Measurements from ENCODE around the gene AMPH. TPM values are rescaled to one million over a fixed set of nuclear protein-coding genes. Genes with fewer than 3 reads are reported as not detected.

The AMPH gene
- total RNA-seq, 4 donors from 2014 or later: 2.2 to 6.6 (median 5.9) TPM; not detected in 1

GRCh38 chr7:38391751-38392150 is 239.4 kb downstream of the AMPH start:
- no peaks in the 10 kb centered on the region for H3K36me3 ChIP-seq
- DNase-seq: no peak
- H3K27me3 ChIP-seq: no peaks in the 10 kb centered on the region
- no peaks in the 10 kb centered on the region for H3K9me3 ChIP-seq
- in situ Hi-C loops (cut with MboI; ENCODE audit: low pct_ligation_motif_present in 1 of 4, low pct_unique_long_range_greater_than_20kb in 1 of 4, low sequenced_read_pairs in 3 of 4): loop anchor here in 1 of 4 donors (10.0 kb wide), 1 partner anchor 273 kb away; no protein-coding TSS in a partner anchor
- H3K4me3 ChIP-seq: no peak overlapping the region
- TF ChIP-seq CTCF (IDR thresholded peaks at IDR 0.05) (no peak), EP300 (IDR thresholded peaks at IDR 0.05; ENCODE audit: low read depth) (no peak), POLR2AphosphoS5 (IDR thresholded peaks at IDR 0.05) (no peak), POLR2A (IDR thresholded peaks at IDR 0.05) (no peak)
- no peaks in the 10 kb centered on the region for H3K4me1 ChIP-seq
- H3K27ac ChIP-seq: no peak overlapping the region
- 91 to 97% methylated on average over 11 to 13 of the region's 13 CpGs for WGBS, 2 donors (ENCODE audit: low coverage in 1 of 2)
- intact Hi-C loops (cut with DNase I; ENCODE audit: low total_unique reads): no loop called here

- no peaks in the 10 kb centered on the region for H3K9me3 ChIP-seq
- no peaks in the 10 kb centered on the region for H3K36me3 ChIP-seq
- in situ Hi-C loops (cut with MboI; ENCODE audit: low pct_ligation_motif_present in 1 of 4, low pct_unique_long_range_greater_than_20kb in 1 of 4, low sequenced_read_pairs in 3 of 4): no loop called here
- intact Hi-C loops (cut with DNase I; ENCODE audit: low total_unique reads): no loop called here
- no peaks in the 10 kb centered on the region for H3K4me1 ChIP-seq
- no peak overlapping the region for H3K27ac ChIP-seq
- DNase-seq: no peak
- TF ChIP-seq POLR2A (IDR thresholded peaks at IDR 0.05) (no peak), POLR2AphosphoS5 (IDR thresholded peaks at IDR 0.05) (no peak), EP300 (IDR thresholded peaks at IDR 0.05; ENCODE audit: low read depth) (no peak), CTCF (IDR thresholded peaks at IDR 0.05) (no peak)
- H3K4me3 ChIP-seq: no peak overlapping the region
- no peaks in the 10 kb centered on the region for H3K27me3 ChIP-seq
Observed at GRCh38 chr7:38385682-38386081, 245.5 kb downstream of the AMPH start.

- Histone ChIP-seq H3K4me3 (no peak overlapping the region), H3K4me1 (no peaks in the 10 kb centered on the region), H3K36me3 (no peaks in the 10 kb centered on the region), H3K27me3 (no peaks in the 10 kb centered on the region), H3K9me3 (no peaks in the 10 kb centered on the region), H3K27ac (no peak overlapping the region)
- in situ Hi-C loops (cut with MboI; ENCODE audit: low pct_ligation_motif_present in 1 of 4, low pct_unique_long_range_greater_than_20kb in 1 of 4, low sequenced_read_pairs in 3 of 4) (no loop called here), intact Hi-C loops (cut with DNase I; ENCODE audit: low total_unique reads) (no loop called here)
- no peak for DNase-seq
- TF ChIP-seq EP300 (IDR thresholded peaks at IDR 0.05; ENCODE audit: low read depth) (no peak), POLR2AphosphoS5 (IDR thresholded peaks at IDR 0.05) (no peak), POLR2A (IDR thresholded peaks at IDR 0.05) (no peak), CTCF (IDR thresholded peaks at IDR 0.05) (no peak)
- 80 to 88% methylated on average over 7 to 9 of the region's 9 CpGs for WGBS, 2 donors (ENCODE audit: low coverage in 1 of 2)
Observed at GRCh38 chr7:38383281-38383680, 247.9 kb downstream of the AMPH start.

- H3K4me3 ChIP-seq: no peak overlapping the region
- intact Hi-C loops (cut with DNase I; ENCODE audit: low total_unique reads): no loop called here
- no peak for TF ChIP-seq POLR2AphosphoS5 (IDR thresholded peaks at IDR 0.05)
- TF ChIP-seq EP300 (IDR thresholded peaks at IDR 0.05; ENCODE audit: low read depth): no peak
- TF ChIP-seq POLR2A (IDR thresholded peaks at IDR 0.05): no peak
- H3K27ac ChIP-seq: no peak overlapping the region
- no peaks in the 10 kb centered on the region for H3K27me3 ChIP-seq
- DNase-seq: no peak
- H3K4me1 ChIP-seq: no peaks in the 10 kb centered on the region
- no peaks in the 10 kb centered on the region for H3K9me3 ChIP-seq
- no peaks in the 10 kb centered on the region for H3K36me3 ChIP-seq
- WGBS, 2 donors (ENCODE audit: low coverage in 1 of 2): 90% methylated on average over 2 of the region's 2 CpGs; no CpG with 5 or more reads in 1 of the 2 donors
- in situ Hi-C loops (cut with MboI; ENCODE audit: low pct_ligation_motif_present in 1 of 4, low pct_unique_long_range_greater_than_20kb in 1 of 4, low sequenced_read_pairs in 3 of 4): no loop called here
Observed at GRCh38 chr7:38382684-38383083, 248.5 kb downstream of the AMPH start.

- DNase-seq: no peak
- in situ Hi-C loops (cut with MboI; ENCODE audit: low pct_ligation_motif_present in 1 of 4, low pct_unique_long_range_greater_than_20kb in 1 of 4, low sequenced_read_pairs in 3 of 4): no loop called here
- Histone ChIP-seq H3K4me1 (no peaks in the 10 kb centered on the region), H3K27me3 (no peaks in the 10 kb centered on the region), H3K4me3 (no peak overlapping the region), H3K27ac (no peak overlapping the region), H3K9me3 (no peaks in the 10 kb centered on the region), H3K36me3 (no peaks in the 10 kb centered on the region)
- intact Hi-C loops (cut with DNase I; ENCODE audit: low total_unique reads): no loop called here
- TF ChIP-seq EP300 (IDR thresholded peaks at IDR 0.05; ENCODE audit: low read depth): no peak
- TF ChIP-seq POLR2AphosphoS5 (IDR thresholded peaks at IDR 0.05): no peak
- no peak for TF ChIP-seq POLR2A (IDR thresholded peaks at IDR 0.05)
- TF ChIP-seq CTCF (IDR thresholded peaks at IDR 0.05): no peak
- 52 to 72% methylated on average over 3 to 4 of the region's 4 CpGs for WGBS, 2 donors (ENCODE audit: low coverage in 1 of 2)
Observed at GRCh38 chr7:38375453-38375852, 255.7 kb downstream of the AMPH start.

All from transverse colon (tissue), 4 donors.